Activated CD8-positive, alpha-beta memory T cell treated with anti-CD3 and anti-CD28 coated beads for 24 hours (primary cell): ENCODE measurements around the gene DERL2.
"Not testable (repeated sequence)": the region's sequence is repeated elsewhere in the genome, so short reads cannot be mapped to it uniquely, and the experiment has no call there.

Source experiments
- DNase-seq: peaks from one replicate; pipeline ENCODE4 v3.0.0-alpha.2; 2020

The DERL2 gene

GRCh38 chr17:5435781-5436315 lies 50.1 kb downstream of the DERL2 start:
- not testable (repeated sequence) for DNase-seq

DNA sequence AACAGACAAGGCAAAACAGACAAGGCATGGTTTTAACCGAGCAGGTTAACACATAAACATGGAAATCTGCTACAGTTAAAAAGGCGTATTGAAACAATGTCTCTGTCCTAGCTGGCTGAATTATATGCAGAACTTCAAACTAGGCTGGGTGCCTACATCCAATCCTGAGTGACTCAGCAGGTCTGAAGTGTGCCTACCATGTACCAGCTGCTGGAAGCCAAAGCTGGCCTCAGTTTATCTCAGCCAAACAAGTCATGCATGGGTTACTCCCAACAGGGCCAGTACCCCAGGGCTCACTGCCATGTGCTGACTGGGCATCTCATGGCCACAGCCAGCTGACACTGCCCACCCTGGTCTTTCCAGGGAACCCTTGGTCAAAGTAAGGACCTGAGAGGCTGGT lies 51.0 kb downstream of the DERL2 start:
- no peak for DNase-seq

DNA sequence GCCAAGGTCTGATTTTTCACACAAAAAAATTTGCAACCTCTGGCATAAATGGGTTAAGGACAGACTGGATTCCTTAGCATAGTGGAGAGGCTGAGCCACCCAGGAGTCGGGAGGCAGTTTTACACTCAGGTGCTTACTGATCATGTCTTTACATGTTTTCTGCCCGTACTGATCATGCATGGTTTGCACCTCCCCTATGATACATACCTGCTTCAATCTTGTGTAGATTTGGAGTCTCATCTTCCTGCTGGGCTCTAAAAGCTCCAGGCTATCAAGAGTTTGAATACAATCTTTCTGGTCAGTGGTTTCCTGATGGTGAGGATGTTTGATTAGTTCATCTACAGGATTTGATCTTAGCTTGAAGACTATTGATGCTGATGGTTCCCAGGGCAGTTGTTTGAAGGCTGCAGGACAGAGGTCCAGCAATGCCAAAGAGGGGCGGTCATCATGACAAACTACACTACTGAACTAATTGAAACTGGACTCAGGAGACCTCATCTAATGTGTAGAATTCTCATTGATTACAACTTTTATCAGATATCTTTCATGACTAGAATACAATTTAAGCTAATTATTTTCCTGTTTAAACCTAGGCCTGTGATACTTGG lies 53.9 kb downstream of the DERL2 start:
- DNase-seq = no peak

DNA sequence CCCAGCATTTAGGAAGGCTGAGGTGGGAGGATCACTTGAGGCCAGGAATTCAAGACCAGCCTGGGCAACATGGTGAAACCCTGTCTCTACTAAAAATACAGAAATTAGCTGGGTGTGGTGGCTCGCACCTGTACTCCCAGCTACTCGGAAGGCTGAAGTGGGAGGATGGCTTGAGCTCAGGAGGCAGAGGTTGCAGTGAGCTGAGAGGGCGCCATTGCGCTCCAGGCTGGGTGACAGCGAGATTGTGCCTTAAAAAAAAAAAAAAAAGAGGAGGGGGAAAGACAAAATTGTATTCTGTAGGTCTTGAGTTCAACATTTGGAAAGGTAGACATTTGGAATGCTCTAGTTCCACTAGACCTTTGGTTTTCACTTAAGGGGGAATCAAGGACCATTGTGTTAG lies 54.7 kb downstream of the DERL2 start:
- DNase-seq = not testable (repeated sequence)

GRCh38 chr17:5430413-5430999 lies 55.5 kb downstream of the DERL2 start:
- no peak for DNase-seq

DNA sequence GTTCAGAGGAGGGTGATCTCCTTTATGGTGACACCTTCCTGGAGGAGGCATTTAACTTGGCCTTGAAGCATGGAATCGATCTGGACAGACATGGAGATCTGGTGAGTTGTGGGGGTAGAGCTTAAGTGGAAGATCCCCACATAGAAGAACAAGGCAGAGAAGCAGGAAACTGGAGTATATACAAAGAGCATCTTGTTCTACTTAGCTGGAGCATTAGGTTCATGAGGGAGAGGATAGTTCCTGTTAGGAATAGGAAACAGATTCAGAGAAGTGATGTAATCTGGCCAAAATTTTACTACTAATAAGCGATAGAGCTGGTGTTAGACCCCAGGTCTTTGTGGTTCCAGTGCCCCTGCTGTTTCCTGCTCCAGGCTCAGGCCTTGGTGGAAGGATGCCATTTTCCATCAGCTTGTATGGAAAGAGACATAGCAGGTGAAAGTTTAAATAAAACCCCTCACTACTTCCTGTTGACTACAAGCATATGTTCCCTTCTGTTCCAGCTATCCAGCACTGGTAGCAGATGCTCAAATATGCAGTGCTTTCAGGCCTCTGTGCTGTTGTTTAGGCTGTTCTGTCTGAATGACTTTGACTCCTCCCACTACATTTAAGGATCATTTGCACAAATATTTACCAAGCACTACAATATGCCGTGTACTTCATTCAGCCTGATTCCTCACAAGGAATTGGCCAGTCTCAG lies 56.6 kb downstream of the DERL2 start:
- no peak for DNase-seq

GRCh38 chr17:5425826-5426225 lies 60.2 kb downstream of the DERL2 start:
- DNase-seq = no peak

GRCh38 chr17:5424909-5425308 lies 61.1 kb downstream of the DERL2 start:
- DNase-seq = no peak

DNA sequence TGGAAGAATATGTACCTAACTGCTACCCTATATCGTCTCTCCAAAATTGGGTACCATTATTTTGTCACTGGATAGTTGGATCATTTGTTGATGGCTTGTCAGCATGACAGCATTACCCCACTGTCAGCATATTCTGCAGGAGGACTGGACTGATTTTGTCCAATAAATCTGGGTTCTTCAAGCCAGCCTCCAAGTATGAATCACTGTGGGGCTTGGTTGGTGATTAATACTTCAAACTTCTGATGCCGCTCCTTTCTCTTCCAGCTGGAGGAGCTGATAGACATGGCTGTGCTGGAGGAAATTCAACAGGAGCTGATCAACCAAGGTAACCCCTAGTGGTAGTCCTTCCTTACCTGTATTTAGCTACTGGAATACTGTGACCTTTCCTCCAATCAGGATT lies 63.5 kb downstream of the DERL2 start:
- DNase-seq = no peak
